Fibroblast of upper back skin (primary cell): Measurements from ENCODE around the gene TINAG.
A peak's percentile ranks its signal among the peaks of the same experiment; 100 is the strongest.

Experiments
- DNase-seq: peaks from one replicate; pipeline ENCODE4 v3.0.0-alpha.2; 2013

Gene TINAG

GRCh38 chr6:54308986-54309315 is 710 bp downstream of the TINAG start:
- DNase-seq = no peak

- DNase-seq = no peak
These were observed 2.3 kb downstream of the TINAG start for GRCh38 chr6:54310377-54311152.

- DNase-seq = no peak
These were observed 7.4 kb downstream of the TINAG start for GRCh38 chr6:54315656-54316055.

GRCh38 chr6:54320871-54321270 is 12.6 kb downstream of the TINAG start:
- no peak for DNase-seq

- DNase-seq = no peak
These were observed 19.4 kb downstream of the TINAG start for GRCh38 chr6:54327631-54328030.

- DNase-seq = peak; percentile 11
These were observed 23.3 kb downstream of the TINAG start for GRCh38 chr6:54331571-54331970.

- DNase-seq = peak; percentile 99
These were observed 27.6 kb downstream of the TINAG start for GRCh38 chr6:54335871-54336270.

- no peak for DNase-seq
These were observed 45.7 kb downstream of the TINAG start for GRCh38 chr6:54353975-54354374.

GRCh38 chr6:54354608-54355007 is 46.4 kb downstream of the TINAG start:
- DNase-seq = no peak

- DNase-seq = no peak
These were observed 48.9 kb downstream of the TINAG start for GRCh38 chr6:54357141-54357540.

GRCh38 chr6:54361188-54361587 is 52.9 kb downstream of the TINAG start:
- DNase-seq = no peak

- DNase-seq = no peak
These were observed 53.5 kb downstream of the TINAG start for GRCh38 chr6:54361734-54362133.

- peak; percentile 86 for DNase-seq
These were observed 58.6 kb downstream of the TINAG start for GRCh38 chr6:54366667-54367327.

GRCh38 chr6:54377776-54378175 is 69.5 kb downstream of the TINAG start:
- DNase-seq = peak; percentile 39

GRCh38 chr6:54386295-54386694 is 78.1 kb downstream of the TINAG start:
- no peak for DNase-seq

GRCh38 chr6:54390362-54390761 is 82.1 kb downstream of the TINAG start:
- DNase-seq = no peak

- no peak for DNase-seq
These were observed 83.3 kb downstream of the TINAG start for GRCh38 chr6:54391577-54391976.

- no peak for DNase-seq
These were observed 94.9 kb downstream of the TINAG start for GRCh38 chr6:54403096-54403495.

GRCh38 chr6:54404791-54405190 is 96.5 kb downstream of the TINAG start:
- no peak for DNase-seq

- DNase-seq = no peak
These were observed 103.5 kb downstream of the TINAG start for GRCh38 chr6:54411767-54412166.

GRCh38 chr6:54415517-54415916 is 107.3 kb downstream of the TINAG start:
- DNase-seq = peak; percentile 14

- peak; percentile 92 for DNase-seq
These were observed 111.6 kb downstream of the TINAG start for GRCh38 chr6:54419885-54420284.

GRCh38 chr6:54426995-54427394 is 118.8 kb downstream of the TINAG start:
- no peak for DNase-seq

GRCh38 chr6:54427396-54427937 is 119.2 kb downstream of the TINAG start:
- DNase-seq = peak; percentile 48
